GM19328 (cell line): ENCODE data around the gene CERS3.

Experiments used
- ATAC-seq: cut with Tn5 transposase; IDR thresholded peaks from one replicate; pipeline ENCODE4 v1.9.1; 2021; ENCODE audit warnings: mild to moderate bottlenecking, moderate library complexity; ENCODE audit not compliant: unreplicated experiment

Gene CERS3

DNA sequence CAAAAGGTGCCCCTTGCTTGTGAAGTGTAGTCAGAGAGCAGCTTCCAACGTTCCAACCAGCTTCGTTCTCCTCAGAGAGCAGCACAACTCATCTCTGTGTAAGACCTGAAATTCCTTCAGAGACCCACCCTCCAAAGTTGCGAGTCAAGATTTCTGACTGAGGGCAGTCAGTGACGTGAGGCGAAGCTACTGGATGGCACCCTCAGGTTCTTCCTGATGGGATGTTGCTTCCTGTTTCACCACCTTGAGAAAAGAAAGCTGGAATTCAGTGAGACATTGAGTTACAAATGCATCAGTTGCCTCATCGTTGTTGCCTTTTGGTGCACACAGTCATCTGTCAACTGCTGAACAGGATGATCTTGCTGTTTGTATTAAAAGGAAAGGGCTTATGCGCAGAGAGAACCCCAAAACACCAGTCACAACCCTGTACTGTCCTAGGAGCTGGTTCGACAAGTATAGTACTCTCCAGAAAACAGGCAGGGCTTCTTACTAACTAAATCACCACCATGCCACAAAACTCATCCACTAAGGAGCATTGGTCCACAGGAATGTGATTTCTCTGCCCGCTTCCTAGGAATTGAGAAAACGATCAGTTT lies at the start of gene CERS3:
Gene CERS3 (minus strand): TSS at position 118 of the 596 bp plus-strand sequence. CDS start 27,101 bp downstream, outside the sequence.
- no peak for ATAC-seq

DNA sequence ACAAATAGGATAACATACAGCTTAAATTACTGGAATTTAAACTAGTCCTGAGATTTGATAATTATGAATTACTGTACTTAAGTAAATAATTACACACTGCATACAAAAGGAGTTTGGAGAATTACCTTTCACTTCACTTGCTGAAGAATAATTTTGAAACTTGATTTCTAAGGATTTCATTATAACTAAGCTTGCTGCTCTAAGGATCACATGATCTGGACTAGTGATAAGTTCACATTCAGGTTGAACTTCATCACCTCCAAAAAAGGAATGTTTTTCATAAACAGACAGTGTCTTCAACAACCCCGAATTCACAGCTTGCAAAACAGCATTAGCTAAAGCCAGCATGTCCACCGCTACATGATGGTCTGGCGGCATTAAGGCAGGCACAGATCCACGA lies 44.8 kb upstream of the CERS3 start:
- ATAC-seq, result no peak

- no peak for ATAC-seq
These were observed 43.7 kb upstream of the CERS3 start for GRCh38 chr15:100572362-100572983.

DNA sequence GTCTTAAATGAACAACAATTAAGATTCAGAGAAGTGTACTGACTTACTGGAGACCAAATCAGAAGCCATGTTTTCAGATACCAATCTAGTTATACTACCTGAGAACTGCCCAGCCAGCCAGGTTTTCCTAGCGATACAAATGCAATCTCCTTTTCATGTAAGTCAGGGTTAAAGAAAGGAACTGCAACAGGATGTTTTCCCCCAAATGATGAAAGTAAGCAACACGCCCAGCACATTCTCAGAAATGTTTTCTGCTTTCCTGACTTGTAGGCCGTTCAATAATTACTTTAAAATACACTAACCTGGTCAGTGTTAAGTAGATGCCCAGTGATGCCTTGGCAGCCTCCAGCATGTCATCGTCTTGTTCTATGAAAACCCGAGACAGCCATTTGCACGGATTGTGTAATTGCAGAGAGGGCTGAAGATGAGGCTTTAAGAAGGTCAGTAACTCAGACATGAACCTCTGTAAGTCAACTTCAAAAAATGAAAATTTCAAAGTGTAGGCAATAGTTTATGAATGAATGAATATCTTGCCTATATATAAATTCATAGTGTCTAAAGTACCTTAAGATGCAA lies 42.9 kb upstream of the CERS3 start:
- ATAC-seq, result no peak

DNA sequence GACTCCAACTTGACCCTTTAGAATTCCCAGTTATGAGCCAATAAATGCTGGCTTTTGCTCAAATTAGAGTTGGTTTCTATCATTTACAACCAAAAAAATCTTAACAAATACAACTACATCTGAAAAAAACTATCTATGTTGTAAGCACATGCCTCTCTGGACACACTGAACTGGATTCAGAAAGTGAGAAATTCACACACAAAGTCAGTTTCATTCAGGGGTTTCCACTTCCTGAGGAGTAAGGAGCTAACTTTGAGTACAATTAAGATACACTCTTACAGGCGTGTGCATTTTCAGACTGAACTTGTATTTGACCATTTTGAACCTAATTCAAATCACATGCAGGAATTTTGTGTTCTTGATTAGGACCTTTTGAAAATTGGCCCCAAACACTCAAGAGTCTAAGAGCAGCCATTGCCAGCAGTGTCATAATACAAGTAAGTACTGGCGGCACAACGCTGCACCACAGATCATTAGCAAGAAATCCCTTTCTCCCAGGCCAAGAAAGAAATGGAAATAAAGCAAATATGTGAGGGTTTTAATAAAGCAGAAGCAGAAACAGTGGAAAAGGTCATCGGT lies 42.1 kb upstream of the CERS3 start:
- no peak for ATAC-seq

DNA sequence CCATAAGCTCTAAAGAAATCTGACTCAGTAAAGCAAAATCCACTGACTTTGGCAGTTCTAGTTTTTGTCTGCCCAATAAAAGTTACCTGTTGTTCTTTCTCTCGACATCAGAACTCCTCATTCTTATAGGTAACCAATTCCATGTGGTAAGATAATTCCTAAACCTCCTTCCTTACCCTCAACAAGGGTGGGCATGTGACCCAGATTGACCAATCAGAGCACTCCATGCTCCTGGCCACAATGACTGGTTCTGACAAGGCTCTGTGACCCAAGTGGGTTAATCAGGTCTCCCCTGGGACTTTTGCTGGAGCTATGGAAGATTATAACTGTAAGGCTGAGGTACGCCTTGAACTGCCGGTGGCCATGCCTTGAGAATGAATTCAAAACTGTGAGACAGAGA lies 41.5 kb upstream of the CERS3 start:
- ATAC-seq, result no peak

DNA sequence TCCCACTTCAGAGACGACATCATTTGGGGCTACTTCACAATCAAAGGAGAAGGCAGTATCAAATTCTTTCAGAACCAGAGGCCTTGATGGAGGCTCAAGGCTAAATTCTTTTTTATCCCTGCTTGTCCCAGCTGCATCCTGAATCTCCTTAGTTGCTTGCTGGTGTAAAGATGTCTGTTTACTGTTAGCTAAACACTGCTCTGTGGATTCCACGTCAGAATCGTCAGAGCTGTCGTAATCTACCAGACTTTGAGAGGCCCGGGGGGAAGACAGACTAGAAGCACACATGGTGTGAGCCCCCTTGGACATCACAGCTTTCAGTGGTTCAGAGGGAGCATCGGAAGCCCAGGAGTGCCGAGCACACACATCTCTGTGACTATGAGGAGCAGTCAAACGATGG lies 40.6 kb upstream of the CERS3 start:
- no peak for ATAC-seq

- no peak for ATAC-seq
These were observed 38.3 kb upstream of the CERS3 start for GRCh38 chr15:100566850-100567628.

DNA sequence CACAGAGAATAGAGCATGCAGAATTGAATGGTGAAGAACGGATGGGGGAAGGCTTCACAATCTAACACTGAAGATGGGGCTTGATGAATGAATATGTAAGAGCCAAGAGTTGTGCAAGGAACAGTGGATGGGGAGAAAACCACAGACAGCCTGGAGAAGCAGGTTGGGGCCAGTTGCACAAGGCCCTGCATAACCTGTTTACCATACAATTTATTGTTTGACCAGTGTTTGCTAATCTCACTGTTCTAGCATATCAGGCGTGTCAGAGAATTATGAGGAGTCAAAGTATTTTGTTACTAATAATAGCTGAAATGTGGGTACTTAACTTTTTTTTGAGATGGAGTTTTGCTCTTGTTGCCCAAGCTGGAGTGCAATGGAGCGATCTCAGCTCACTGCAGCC lies 36.8 kb upstream of the CERS3 start:
- no peak for ATAC-seq

DNA sequence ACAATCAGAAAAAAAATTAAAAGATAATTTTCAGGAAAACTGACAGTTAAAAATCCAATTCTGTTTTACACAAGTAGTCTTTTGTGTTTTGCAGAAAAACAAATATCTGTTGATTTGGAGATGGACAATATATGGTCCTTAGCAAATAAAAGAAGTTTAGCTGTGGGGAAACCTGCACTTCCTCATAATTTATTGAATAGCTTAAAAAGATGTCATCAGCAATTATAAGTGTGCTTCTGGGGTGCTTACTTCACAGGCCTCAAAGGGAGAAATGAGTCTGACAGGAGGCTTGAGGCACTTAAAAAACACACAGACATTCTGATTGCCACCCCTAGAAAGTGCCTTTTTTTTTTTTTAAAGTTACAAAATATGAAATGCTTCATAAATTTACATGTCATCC lies 31.6 kb upstream of the CERS3 start:
- ATAC-seq, result no peak

DNA sequence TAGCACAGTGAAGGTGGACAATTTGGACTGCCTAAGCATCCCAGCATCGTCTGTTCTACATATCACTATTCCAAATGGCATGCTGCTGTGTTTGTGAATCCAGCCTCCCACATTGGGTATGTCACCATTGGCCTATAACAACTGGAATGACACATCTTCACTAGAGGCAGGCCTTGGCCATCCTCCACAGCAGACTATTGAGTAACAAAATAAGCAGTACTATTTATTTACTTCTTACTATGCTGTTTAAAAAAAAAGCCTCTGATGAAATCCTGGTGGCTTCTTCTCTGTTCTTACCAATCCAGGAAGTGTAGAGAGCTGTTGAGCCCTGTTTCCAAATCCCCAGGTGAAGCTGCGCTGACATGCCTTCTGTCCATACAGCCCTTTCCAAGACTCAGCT lies 30.6 kb upstream of the CERS3 start:
- no peak for ATAC-seq

DNA sequence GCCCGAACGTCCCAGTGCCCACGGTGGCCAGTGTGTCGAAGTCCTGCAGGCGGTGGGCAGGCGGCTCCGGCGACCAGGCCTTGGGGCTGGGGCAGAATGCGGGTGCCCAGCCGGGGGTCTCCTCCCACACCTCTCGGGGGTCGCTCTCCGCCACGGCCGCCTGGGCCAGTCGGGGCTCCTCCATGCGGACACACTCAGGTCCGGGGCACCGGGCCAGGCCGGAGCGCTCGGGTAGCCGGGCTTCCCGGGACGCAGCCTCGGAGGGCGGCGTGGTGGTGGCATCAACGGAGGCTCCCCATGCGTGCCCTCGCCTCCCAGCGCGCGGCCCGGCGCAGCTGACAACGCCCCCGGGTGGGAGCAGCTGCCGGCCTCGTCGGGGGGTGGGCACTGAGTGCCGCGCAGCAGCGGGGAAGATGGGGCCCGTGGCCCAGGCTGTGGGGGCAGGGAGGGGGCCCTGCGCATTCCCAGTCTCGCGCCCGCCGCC lies 30.1 kb upstream of the CERS3 start:
- no peak for ATAC-seq

GRCh38 chr15:100553468-100553867 lies 24.7 kb upstream of the CERS3 start:
- ATAC-seq, result no peak

DNA sequence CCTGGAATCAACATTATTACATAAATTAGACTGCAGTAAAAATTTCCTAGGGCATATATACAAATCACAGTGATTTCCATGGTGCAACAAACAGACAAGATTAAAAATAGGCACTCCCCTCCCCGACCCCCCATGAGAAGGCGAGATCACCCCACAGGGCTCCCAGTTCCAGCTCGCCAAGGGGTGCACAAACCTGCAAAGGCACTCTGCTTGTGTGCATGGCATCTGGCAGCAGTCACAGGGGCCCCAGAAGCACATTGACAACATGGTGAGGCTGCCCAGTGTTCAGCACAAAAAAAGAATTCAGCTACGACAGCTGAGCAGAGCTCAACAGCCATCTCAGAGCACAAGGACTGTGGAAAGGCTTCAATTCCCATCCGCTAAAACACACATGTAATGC lies 19.2 kb upstream of the CERS3 start:
- no peak for ATAC-seq

DNA sequence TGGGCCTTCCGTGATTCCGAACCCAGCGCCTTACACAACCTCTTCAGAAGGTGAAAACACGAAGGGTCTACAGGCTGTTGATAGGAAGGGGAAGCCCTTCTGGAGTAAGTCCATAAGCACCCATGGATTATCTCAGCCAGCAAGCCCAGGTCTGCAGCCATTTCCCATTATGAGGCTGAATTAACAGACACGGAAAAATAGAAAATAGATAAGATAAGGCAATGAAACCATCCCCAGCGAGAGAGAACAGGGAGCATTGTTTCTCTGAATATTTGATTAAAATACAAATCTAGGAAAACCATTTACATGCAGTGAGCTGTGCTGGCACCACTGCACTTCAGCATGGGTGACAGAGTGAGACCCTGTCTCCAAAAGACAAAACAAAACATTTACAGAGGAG lies 16.2 kb upstream of the CERS3 start:
- ATAC-seq, result no peak

GRCh38 chr15:100544338-100544841 lies 15.6 kb upstream of the CERS3 start:
- no peak for ATAC-seq

- no peak for ATAC-seq
These were observed 13.5 kb upstream of the CERS3 start for GRCh38 chr15:100542290-100542689.

DNA sequence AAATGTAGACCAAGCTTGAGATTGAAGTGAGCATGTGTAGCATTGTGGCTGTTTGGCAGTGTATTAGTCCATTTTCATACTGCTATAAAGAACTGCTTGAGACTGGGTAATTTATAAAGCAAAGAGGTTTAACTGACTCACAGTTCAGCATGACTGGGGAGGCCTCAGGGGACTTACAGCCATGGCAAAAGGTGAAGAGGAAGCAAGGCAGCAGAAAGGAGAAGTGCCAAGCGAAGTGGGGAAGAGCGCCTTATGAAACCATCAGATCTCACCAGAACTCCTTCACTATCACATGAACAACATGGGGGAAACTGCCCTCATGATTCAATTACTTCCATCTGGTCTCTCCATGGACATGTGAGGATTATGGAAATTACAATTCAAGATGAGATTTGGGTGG lies 8.6 kb upstream of the CERS3 start:
- no peak for ATAC-seq

DNA sequence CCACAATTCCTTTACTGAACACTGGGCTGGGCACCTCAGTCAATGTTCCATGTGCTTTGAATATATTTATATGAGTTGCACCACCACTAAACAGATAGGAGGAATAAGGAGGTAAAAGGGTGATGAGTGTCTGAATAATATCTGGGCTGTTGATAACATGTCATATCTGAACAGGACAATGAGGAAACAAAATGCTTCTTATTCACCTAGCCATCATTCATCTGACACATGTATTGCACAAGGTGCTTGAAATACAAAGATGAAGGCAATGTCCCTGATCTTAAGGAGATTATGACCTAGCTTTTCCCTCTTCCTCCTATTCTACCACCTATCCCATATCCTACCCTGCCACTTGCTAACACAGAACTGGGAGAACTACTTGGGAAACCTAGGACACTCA lies 8.0 kb upstream of the CERS3 start:
- no peak for ATAC-seq

DNA sequence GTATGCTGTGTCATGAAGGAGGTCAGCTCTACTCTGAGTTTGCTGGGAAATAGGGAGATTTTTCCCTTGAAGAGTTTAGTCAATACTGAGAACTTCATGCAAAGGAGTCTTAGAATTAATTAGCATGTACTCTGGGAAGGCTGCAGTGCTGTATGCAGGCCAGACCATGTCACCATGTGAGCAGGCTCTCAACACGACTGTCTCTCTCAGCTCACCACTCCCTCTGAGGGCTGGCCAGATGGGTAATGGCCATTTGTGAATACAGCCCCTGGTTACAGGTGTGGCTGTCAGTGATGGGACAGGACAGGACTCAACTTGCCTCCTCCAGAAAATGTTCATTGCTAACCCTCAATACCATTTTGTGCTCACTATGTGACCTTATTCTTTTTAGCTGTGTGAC lies 5.1 kb upstream of the CERS3 start:
- ATAC-seq, result no peak

DNA sequence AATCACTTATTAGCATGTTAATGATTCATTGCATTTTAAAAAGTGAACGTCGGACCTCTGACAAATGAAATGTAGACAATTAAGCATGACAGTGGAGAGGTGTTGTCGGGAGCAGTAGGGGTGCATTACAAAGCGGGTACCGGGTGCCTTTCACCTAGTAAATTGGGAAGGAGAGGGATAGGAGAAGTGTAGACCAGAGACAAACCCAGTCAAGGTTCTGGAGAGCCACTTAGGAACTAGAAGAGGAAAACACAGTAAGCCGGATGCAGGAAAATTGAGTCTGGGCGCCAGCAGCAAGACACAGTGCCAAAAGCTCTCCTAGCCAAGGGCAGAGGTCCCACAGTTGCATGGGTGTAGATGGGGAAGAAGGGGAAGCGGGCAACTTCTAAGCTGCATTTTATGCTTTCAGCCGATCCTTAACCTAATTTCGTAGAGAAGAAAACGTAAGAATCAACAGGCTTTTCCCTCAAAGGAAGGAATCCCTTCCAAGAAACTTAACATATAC lies 3.1 kb upstream of the CERS3 start:
- ATAC-seq, result no peak
